ENCODE results near the gene SPTBN4. TPM values are rescaled to one million over a fixed set of nuclear protein-coding genes. Genes with fewer than 3 reads are reported as not detected.

SPTBN4 gene
- total RNA-seq, 1 experiment from 2014 or later = 0.48 TPM

GRCh38 chr19:40598918-40599307 is 132.1 kb downstream of the SPTBN4 start:
- Histone ChIP-seq H3K9me2 (ENCODE audit: insufficient read depth) (no peaks in the 10 kb centered on the region), H3K27ac (no peak overlapping the region), H3K36me3 (ENCODE audit: low read depth) (no peaks in the 10 kb centered on the region), H3K4me3 (no peak overlapping the region), H3K4me2 (no peak overlapping the region), H3K4me1 (replicated peaks; ENCODE audit: insufficient read depth) (peaks cover 35% of the 10 kb centered on the region), H3K79me2 (ENCODE audit: low read depth) (no peaks in the 10 kb centered on the region), H3F3A (ENCODE audit: insufficient read depth, low read depth) (peaks cover 15% of the 10 kb centered on the region; the same call in 1 of the 2 replicates), H3K27me3 (ENCODE audit: insufficient read depth, low read depth) (peaks cover 35% of the 10 kb centered on the region), H4K20me1 (ENCODE audit: insufficient read depth) (no peaks in the 10 kb centered on the region), H2AFZ (no peak overlapping the region), H3K9me3 (ENCODE audit: insufficient read depth, low read depth) (no peaks in the 10 kb centered on the region)
- DNase-seq = no peak
- TF ChIP-seq CTCF (conservative IDR thresholded peaks at IDR 0.05) (no peak; the same call in 1 of the 2 replicates), EZH2 (IDR thresholded peaks at IDR 0.05; ENCODE audit: low read depth) (no peak)
- intact Hi-C loops (cut with micrococcal nuclease; ENCODE audit: unreplicated experiment) = loop anchor here (1.0 to 2.0 kb wide), 3 partner anchors 50 to 294 kb away; no protein-coding TSS in a partner anchor
- no TSS peak for BruUV-seq (replicated peaks)
- ChIA-PET POLR2A (ENCODE audit: unreplicated experiment) (interaction anchor here (0.6 kb wide), 1 partner anchor 134 kb away, joined by 3 read pairs; no protein-coding TSS in a partner anchor), CTCF (interaction anchor here (1.0 kb wide), 1 partner anchor 58 kb away, joined by 3 read pairs; no protein-coding TSS in a partner anchor)

- Histone ChIP-seq H3F3A (ENCODE audit: insufficient read depth, low read depth) (peaks cover 18% of the 10 kb centered on the region; the same call in 1 of the 2 replicates), H3K36me3 (ENCODE audit: low read depth) (no peaks in the 10 kb centered on the region), H3K27ac (no peak overlapping the region), H3K27me3 (ENCODE audit: insufficient read depth, low read depth) (peaks cover 35% of the 10 kb centered on the region), H3K9me3 (ENCODE audit: insufficient read depth, low read depth) (no peaks in the 10 kb centered on the region), H3K4me2 (no peak overlapping the region), H3K4me1 (replicated peaks; ENCODE audit: insufficient read depth) (peaks cover 38% of the 10 kb centered on the region), H3K4me3 (no peak overlapping the region), H3K9me2 (ENCODE audit: insufficient read depth) (no peaks in the 10 kb centered on the region), H4K20me1 (ENCODE audit: insufficient read depth) (no peaks in the 10 kb centered on the region), H3K79me2 (ENCODE audit: low read depth) (no peaks in the 10 kb centered on the region), H2AFZ (no peak overlapping the region)
- no TSS peak for BruUV-seq (replicated peaks)
- DNase-seq = no peak
- intact Hi-C loops (cut with micrococcal nuclease; ENCODE audit: unreplicated experiment) = loop anchor here (2.0 kb wide), 2 partner anchors 77 to 295 kb away; no protein-coding TSS in a partner anchor
- POLR2A ChIA-PET (ENCODE audit: unreplicated experiment) = interaction anchor here (0.5 to 0.6 kb wide), 2 partner anchors 135 to 139 kb away, joined by 3 to 8 read pairs; no protein-coding TSS in a partner anchor
- TF ChIP-seq CTCF (conservative IDR thresholded peaks at IDR 0.05) (no peak), EZH2 (IDR thresholded peaks at IDR 0.05; ENCODE audit: low read depth) (no peak)
- CTCF ChIA-PET = no interaction called here
Measured at GRCh38 chr19:40599331-40599901, 132.6 kb downstream of the SPTBN4 start.

GRCh38 chr19:40599902-40600569 is 133.2 kb downstream of the SPTBN4 start:
- BruUV-seq (replicated peaks) = no TSS peak
- Histone ChIP-seq H4K20me1 (ENCODE audit: insufficient read depth) (no peaks in the 10 kb centered on the region), H3K4me2 (no peak overlapping the region), H3K36me3 (ENCODE audit: low read depth) (no peaks in the 10 kb centered on the region), H3K9me2 (ENCODE audit: insufficient read depth) (no peaks in the 10 kb centered on the region), H3F3A (ENCODE audit: insufficient read depth, low read depth) (peaks cover 24% of the 10 kb centered on the region; the same call in 1 of the 2 replicates), H3K4me1 (replicated peaks; ENCODE audit: insufficient read depth) (peaks cover 42% of the 10 kb centered on the region), H3K9me3 (ENCODE audit: insufficient read depth, low read depth) (no peaks in the 10 kb centered on the region), H2AFZ (no peak overlapping the region), H3K27ac (no peak overlapping the region), H3K4me3 (no peak overlapping the region), H3K79me2 (ENCODE audit: low read depth) (no peaks in the 10 kb centered on the region), H3K27me3 (ENCODE audit: insufficient read depth, low read depth) (peaks cover 35% of the 10 kb centered on the region)
- intact Hi-C loops (cut with micrococcal nuclease; ENCODE audit: unreplicated experiment) = loop anchor here (2.0 kb wide), 2 partner anchors 77 to 295 kb away; no protein-coding TSS in a partner anchor
- ChIA-PET POLR2A (ENCODE audit: unreplicated experiment) (interaction anchor here (0.5 kb wide), 1 partner anchor 140 kb away, joined by 8 read pairs; no protein-coding TSS in a partner anchor), CTCF (interaction anchor here (0.5 to 1.2 kb wide), 2 partner anchors 88 to 254 kb away, joined by 3 to 6 read pairs; no protein-coding TSS in a partner anchor)
- DNase-seq = no peak
- TF ChIP-seq EZH2 (IDR thresholded peaks at IDR 0.05; ENCODE audit: low read depth) = no peak
- TF ChIP-seq CTCF (conservative IDR thresholded peaks at IDR 0.05) = no peak

Data from PC-9 (cell line).